H9 (cell line): Measurements from ENCODE around the gene SBK2. TPM values are rescaled to one million over a fixed set of nuclear protein-coding genes. Genes with fewer than 3 reads are reported as not detected.

ENCODE experiments used
- DNase-seq: peaks from one replicate; pipeline ENCODE4 v3.0.0-alpha.2; 2017
- H2AFZ ChIP-seq: one replicate; pipeline ENCODE4 v1.6.1; 2013; ENCODE audit warnings: mild to moderate bottlenecking, low read length, control low read depth, moderate library complexity
- H2AK5ac ChIP-seq: 2 replicates; pipeline ENCODE4 v1.6.1; 2013; ENCODE audit warnings: low read length, control low read depth, mixed read lengths; ENCODE audit not compliant: insufficient read length
- H2BK120ac ChIP-seq: one replicate; pipeline ENCODE4 v1.6.1; 2013; ENCODE audit warnings: low read depth, mild to moderate bottlenecking, low read length, control low read depth, inconsistent platforms; ENCODE audit not compliant: poor library complexity, severe bottlenecking
- H2BK12ac ChIP-seq: 2 replicates; pipeline ENCODE4 v1.6.1; 2013; ENCODE audit warnings: low read length, control low read depth, mixed read lengths, low read depth; ENCODE audit not compliant: insufficient read length
- H2BK15ac ChIP-seq: 2 replicates; pipeline ENCODE4 v1.6.1; 2013; ENCODE audit warnings: low read depth, low read length, control low read depth
- H2BK20ac ChIP-seq: one replicate; pipeline ENCODE4 v1.6.1; 2013; ENCODE audit warnings: low read depth, mild to moderate bottlenecking, low read length, control low read depth, inconsistent platforms; ENCODE audit not compliant: poor library complexity, severe bottlenecking
- H2BK5ac ChIP-seq: 2 replicates; pipeline ENCODE4 v1.6.1; 2013; ENCODE audit warnings: low read length, control low read depth, mixed read lengths; ENCODE audit not compliant: insufficient read length
- H3K14ac ChIP-seq: 2 replicates; pipeline ENCODE4 v1.6.1; 2013; ENCODE audit warnings: low read length, control low read depth; ENCODE audit not compliant: insufficient read depth
- H3K18ac ChIP-seq: 2 replicates; pipeline ENCODE4 v1.6.1; 2013; ENCODE audit warnings: low read depth, mild to moderate bottlenecking, mixed read lengths, low read length, control low read depth; ENCODE audit not compliant: insufficient read length
- H3K23ac ChIP-seq: 2 replicates; pipeline ENCODE4 v1.6.1; 2013; ENCODE audit warnings: low read length, control low read depth, mixed read lengths, low read depth; ENCODE audit not compliant: insufficient read length
- H3K23me2 ChIP-seq: 2 replicates; pipeline ENCODE4 v1.6.1; 2013; ENCODE audit warnings: low read depth, mild to moderate bottlenecking, mixed read lengths, low read length, control low read depth; ENCODE audit not compliant: insufficient read length, poor library complexity, severe bottlenecking
- H3K27ac ChIP-seq: 2 replicates; pipeline ENCODE4 v1.5.1; 2013; ENCODE audit warnings: low read length, control low read depth, mixed read lengths, low read depth; ENCODE audit not compliant: insufficient read length
- H3K27me3 ChIP-seq: 2 replicates; pipeline ENCODE4 v1.6.1; 2013; ENCODE audit warnings: low read length, control low read depth, inconsistent platforms; ENCODE audit not compliant: insufficient read depth
- H3K4ac ChIP-seq: 2 replicates; pipeline ENCODE4 v1.6.1; 2013; ENCODE audit warnings: low read depth, mild to moderate bottlenecking, control low read depth, inconsistent platforms, low read length, moderate library complexity
- H3K4me1 ChIP-seq: 2 replicates; pipeline ENCODE4 v1.6.1; 2013; ENCODE audit warnings: low read length, control low read depth, inconsistent platforms; ENCODE audit not compliant: insufficient read depth
- H3K4me2 ChIP-seq: 2 replicates; pipeline ENCODE4 v1.6.1; 2013; ENCODE audit warnings: low read length, control low read depth, mixed read lengths; ENCODE audit not compliant: insufficient read length, insufficient read depth
- H3K56ac ChIP-seq: 2 replicates; pipeline ENCODE4 v1.6.1; 2013; ENCODE audit warnings: low read depth, mild to moderate bottlenecking, mixed read lengths, low read length, control low read depth; ENCODE audit not compliant: insufficient read length
- H3K79me1 ChIP-seq: 2 replicates; pipeline ENCODE4 v1.6.1; 2013; ENCODE audit warnings: low read depth, mild to moderate bottlenecking, moderate library complexity, low read length, control low read depth, inconsistent platforms; ENCODE audit not compliant: insufficient read depth, poor library complexity, severe bottlenecking
- H3K79me2 ChIP-seq: 2 replicates; pipeline ENCODE4 v1.6.1; 2013; ENCODE audit warnings: low read length, control low read depth, inconsistent platforms; ENCODE audit not compliant: insufficient read depth
- H3K9ac ChIP-seq: 2 replicates; pipeline ENCODE4 v1.6.1; 2013; ENCODE audit warnings: low read length, control low read depth, mixed read lengths; ENCODE audit not compliant: insufficient read length; ENCODE audit errors: extremely low read depth
- H3K9me3 ChIP-seq: one replicate; pipeline ENCODE4 v1.6.1; 2013; ENCODE audit warnings: low read depth, low read length, inconsistent platforms; ENCODE audit not compliant: control insufficient read depth
- H3T11ph ChIP-seq: one replicate; pipeline ENCODE4 v1.6.1; 2013; ENCODE audit warnings: mild to moderate bottlenecking, low read length, control low read depth, inconsistent platforms
- H4K20me1 ChIP-seq: one replicate; pipeline ENCODE4 v1.6.1; 2013; ENCODE audit not compliant: control insufficient read depth, insufficient read length, insufficient read depth
- H4K5ac ChIP-seq: 2 replicates; pipeline ENCODE4 v1.6.1; 2013; ENCODE audit warnings: low read depth, mild to moderate bottlenecking, mixed read lengths, low read length, control low read depth; ENCODE audit not compliant: insufficient read length
- H4K8ac ChIP-seq: replicated peaks from 2 replicates; pipeline ENCODE4 v1.6.1; 2013; ENCODE audit warnings: low read length, control low read depth, mixed read lengths, low read depth; ENCODE audit not compliant: insufficient read length
- H4K91ac ChIP-seq: 2 replicates; pipeline ENCODE4 v1.6.1; 2013; ENCODE audit warnings: low read depth, mild to moderate bottlenecking, moderate library complexity, mixed read lengths, low read length, control low read depth; ENCODE audit not compliant: insufficient read length
- H3K27ac Mint-ChIP-seq, 3 experiments: 2 replicates in 2 of 3; 3 replicates in 1 of 3; pipeline ENCODE4 v1.8.0; 2020 to 2021; ENCODE audit warnings: mixed read lengths in 3 of 3, mild to moderate bottlenecking in 1 of 3, moderate library complexity in 1 of 3
- H3K27me3 Mint-ChIP-seq: 2 replicates; pipeline ENCODE4 v1.8.0; 2021; ENCODE audit warnings: low read depth, mild to moderate bottlenecking, moderate library complexity, mixed read lengths
- H3K36me3 Mint-ChIP-seq, 3 experiments: 2 replicates in 2 of 3; 3 replicates in 1 of 3; pipeline ENCODE4 v1.8.0; 2020 to 2021; ENCODE audit warnings: low read depth in 3 of 3, mixed read lengths in 3 of 3; ENCODE audit not compliant: insufficient read depth in 1 of 3
- H3K4me1 Mint-ChIP-seq, 2 experiments: 2 replicates each; pipeline ENCODE4 v1.8.0; 2020; ENCODE audit warnings: mixed read lengths in 2 of 2
- H3K4me3 Mint-ChIP-seq, 2 experiments: 2 replicates in 1 of 2; 3 replicates in 1 of 2; pipeline ENCODE4 v1.8.0; 2020 to 2021; ENCODE audit warnings: mild to moderate bottlenecking in 2 of 2, mixed read lengths in 2 of 2, moderate library complexity in 1 of 2
- H3K9me3 Mint-ChIP-seq, 2 experiments: 2 replicates in 1 of 2; 3 replicates in 1 of 2; pipeline ENCODE4 v1.8.0; 2020; ENCODE audit warnings: mild to moderate bottlenecking in 2 of 2, mixed read lengths in 2 of 2, moderate library complexity in 1 of 2
- WGBS: extraction: QIAGEN DNeasy Blood & Tissue Kit; methylation state at CpG from one replicate; pipeline ENCODE4 v1.1.7; 2013; ENCODE audit warnings: missing lambda C conversion rate, low lambda C conversion rate, mixed read lengths; ENCODE audit not compliant: insufficient read length; ENCODE audit errors: extremely low coverage; 5-methylcytosine and 5-hydroxymethylcytosine counted together
- total RNA-seq: library from RNA; stranded (reverse); gene quantifications from 2 replicates; pipeline ENCODE4 v1.2.1, GENCODE V29; 2021
- TF ChIP-seq, protein P1 (sequence below): fragments of 200-600 bp; sonication (generic); conservative IDR thresholded peaks from 3 replicates; pipeline ENCODE4 v1.8.0; 2021; ENCODE audit warnings: antibody characterized with exemption, mild to moderate bottlenecking

The SBK2 gene
- total RNA-seq, 1 experiment from 2014 or later, result 2.8 TPM

DNA sequence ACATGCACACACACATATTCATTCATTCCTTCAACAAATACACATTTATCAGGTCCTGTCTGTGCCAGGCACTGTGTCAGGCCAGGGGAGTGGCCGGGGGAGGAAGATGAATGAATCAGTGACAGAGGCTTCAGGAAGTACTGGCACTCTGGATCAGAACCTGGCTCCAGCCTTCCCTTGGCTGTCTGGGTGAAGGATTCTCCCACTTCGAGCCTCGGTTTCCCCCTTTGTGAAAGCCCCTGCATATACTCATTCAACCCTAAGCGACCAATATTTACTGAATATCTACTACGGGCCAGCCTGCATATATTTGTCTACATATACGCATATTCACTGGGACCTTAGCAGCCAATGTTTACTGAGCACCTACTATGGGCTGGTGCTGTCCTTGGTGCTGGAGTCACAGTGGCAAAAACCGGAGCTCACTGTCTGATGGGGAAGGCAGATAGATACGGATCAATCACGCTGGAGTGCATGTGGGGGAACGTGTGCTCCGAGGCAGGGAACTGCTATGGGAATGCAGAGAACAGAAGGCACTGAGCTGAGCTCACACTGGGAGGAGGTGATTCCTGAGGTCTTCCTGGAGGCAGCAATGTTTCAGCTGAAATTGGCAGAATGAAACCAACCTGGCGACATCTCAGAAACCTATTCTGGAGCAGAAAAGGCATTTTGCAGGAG, 44.4 kb upstream of the SBK2 start:
- Histone ChIP-seq H2BK120ac (no peak overlapping the region), H3K9me3 (no peaks in the 10 kb centered on the region), H4K20me1 (no peaks in the 10 kb centered on the region), H4K5ac (no peak overlapping the region), H3K79me2 (peaks cover 1% of the 10 kb centered on the region; the same call in 1 of the 2 replicates), H3K4ac (no peak overlapping the region), H3K23ac (no peak overlapping the region), H3K14ac (no peak overlapping the region), H2AK5ac (no peak overlapping the region), H4K91ac (no peak overlapping the region), H3K9ac (no peak overlapping the region), H2BK12ac (no peak overlapping the region), H3T11ph (no peak overlapping the region), H3K56ac (no peak overlapping the region), H3K4me1 (no peaks in the 10 kb centered on the region), H3K4me2 (peak overlapping the region; percentile 76), H2BK5ac (no peak overlapping the region), H2BK20ac (no peak overlapping the region), H3K79me1 (peaks cover 3% of the 10 kb centered on the region), H2BK15ac (no peak overlapping the region), H3K27ac (no peak overlapping the region), H2AFZ (no peak overlapping the region), H4K8ac (no peak overlapping the region), H3K27me3 (no peaks in the 10 kb centered on the region), H3K23me2 (peaks cover 3% of the 10 kb centered on the region), H3K18ac (no peak overlapping the region)
- TF ChIP-seq, protein P1, sequence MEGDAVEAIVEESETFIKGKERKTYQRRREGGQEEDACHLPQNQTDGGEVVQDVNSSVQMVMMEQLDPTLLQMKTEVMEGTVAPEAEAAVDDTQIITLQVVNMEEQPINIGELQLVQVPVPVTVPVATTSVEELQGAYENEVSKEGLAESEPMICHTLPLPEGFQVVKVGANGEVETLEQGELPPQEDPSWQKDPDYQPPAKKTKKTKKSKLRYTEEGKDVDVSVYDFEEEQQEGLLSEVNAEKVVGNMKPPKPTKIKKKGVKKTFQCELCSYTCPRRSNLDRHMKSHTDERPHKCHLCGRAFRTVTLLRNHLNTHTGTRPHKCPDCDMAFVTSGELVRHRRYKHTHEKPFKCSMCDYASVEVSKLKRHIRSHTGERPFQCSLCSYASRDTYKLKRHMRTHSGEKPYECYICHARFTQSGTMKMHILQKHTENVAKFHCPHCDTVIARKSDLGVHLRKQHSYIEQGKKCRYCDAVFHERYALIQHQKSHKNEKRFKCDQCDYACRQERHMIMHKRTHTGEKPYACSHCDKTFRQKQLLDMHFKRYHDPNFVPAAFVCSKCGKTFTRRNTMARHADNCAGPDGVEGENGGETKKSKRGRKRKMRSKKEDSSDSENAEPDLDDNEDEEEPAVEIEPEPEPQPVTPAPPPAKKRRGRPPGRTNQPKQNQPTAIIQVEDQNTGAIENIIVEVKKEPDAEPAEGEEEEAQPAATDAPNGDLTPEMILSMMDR, result no peak
- no CpG with 5 or more reads among the region's 12 CpGs for WGBS
- Mint-ChIP-seq H3K27ac (no peak overlapping the region; a peak in 1 of 7 replicates), H3K36me3 (peaks cover 9 to 21% (median 14%) of the 10 kb centered on the region in 3 experiments), H3K9me3 (no peaks in the 10 kb centered on the region), H3K4me3 (peak overlapping the region; percentile 89 to 95), H3K4me1 (peaks cover 14 to 21% of the 10 kb centered on the region in 2 experiments), H3K27me3 (peaks cover 9% of the 10 kb centered on the region)
- DNase-seq, result peak; percentile 63
